HEK293T (cell line): ENCODE measurements around the gene RAMAC.

Experiments used
- L3MBTL2 ChIP-seq: fragments of 450-650 bp; conservative IDR thresholded peaks from 2 replicates; pipeline ENCODE4 v1.6.1; 2016; ENCODE audit warnings: mild to moderate bottlenecking
- SP1 ChIP-seq: fragments of 450-650 bp; IDR thresholded peaks from 2 replicates; pipeline ENCODE4 v1.6.1; 2017

- no peak for TF ChIP-seq L3MBTL2
- TF ChIP-seq SP1 = no peak
These were observed 15.3 kb upstream of the RAMAC start for GRCh38 chr15:82970696-82971095.
